Lower leg skin (tissue), 4 donors: Measurements from ENCODE around the gene NFATC2IP. TPM values are rescaled to one million over a fixed set of nuclear protein-coding genes. Genes with fewer than 3 reads are reported as not detected.

ENCODE experiments used
- DNase-seq, 2 donors: peaks; one replicate each; pipeline ENCODE4 v3.0.0-alpha.2; 2019; ENCODE audit warnings: low spot score in 2 of 2
- H3K4me3 ChIP-seq: fragments of 200-600 bp; sonication (generic); 2 replicates; pipeline ENCODE4 v1.5.1; 2017; ENCODE audit warnings: mild to moderate bottlenecking, low read depth; ENCODE audit not compliant: poor library complexity, severe bottlenecking
- CTCF ChIP-seq, 3 donors: fragments of 450-650 bp; IDR thresholded peaks; one replicate each; pipeline ENCODE4 v1.5.1; 2016; ENCODE audit warnings: antibody characterized with exemption in 3 of 3, mild to moderate bottlenecking in 3 of 3, moderate library complexity in 2 of 3
- POLR2A ChIP-seq, 2 donors: fragments of 450-650 bp; IDR thresholded peaks; one replicate each; pipeline ENCODE4 v1.6.1; 2016 to 2017; ENCODE audit warnings: antibody characterized with exemption in 2 of 2, mild to moderate bottlenecking in 1 of 2, moderate library complexity in 1 of 2
- WGBS, 2 donors: methylation state at CpG; one replicate each; pipeline ENCODE4 v1.1.5; 2018; 5-methylcytosine and 5-hydroxymethylcytosine counted together
- intact Hi-C: fragments of 100-400 bp; cut with DNase I; formaldehyde crosslinking; loops from one replicate; pipeline ENCODE4 v1.15.0; 2023; ENCODE audit warnings: low total_unique reads
- total RNA-seq, 4 donors: library from RNA; depleted of rRNA; stranded (reverse); fragments of >200 nt; gene quantifications; one replicate each; pipeline ENCODE4 v1.1.0, GENCODE V29; 2016

NFATC2IP gene
- total RNA-seq, 4 donors from 2014 or later = 22.0 to 32.8 (median 25.1) TPM

- no peak overlapping the region for H3K4me3 ChIP-seq
- no peak for DNase-seq
- WGBS, 2 donors = 92 to 95% methylated on average over 14 of the region's 14 CpGs
- intact Hi-C loops = no loop called here
- TF ChIP-seq CTCF (IDR thresholded peaks at IDR 0.05) (no peak), POLR2A (IDR thresholded peaks at IDR 0.05) (no peak)
Observed at GRCh38 chr16:28989363-28989762, 38.6 kb downstream of the NFATC2IP start.

GRCh38 chr16:28990375-28991040 is 39.8 kb downstream of the NFATC2IP start:
- intact Hi-C loops = no loop called here
- H3K4me3 ChIP-seq = no peak overlapping the region
- 84 to 89% methylated on average over 11 of the region's 11 CpGs for WGBS, 2 donors
- TF ChIP-seq POLR2A (IDR thresholded peaks at IDR 0.05) = no peak
- no peak for TF ChIP-seq CTCF (IDR thresholded peaks at IDR 0.05)
- DNase-seq = no peak

GRCh38 chr16:28991687-28992086 is 41.0 kb downstream of the NFATC2IP start:
- WGBS, 2 donors = 62 to 73% methylated on average over 8 of the region's 8 CpGs
- DNase-seq = no peak
- intact Hi-C loops = no loop called here
- no peak for TF ChIP-seq POLR2A (IDR thresholded peaks at IDR 0.05)
- no peak for TF ChIP-seq CTCF (IDR thresholded peaks at IDR 0.05)
- H3K4me3 ChIP-seq = no peak overlapping the region

GRCh38 chr16:28992496-28992895 is 41.8 kb downstream of the NFATC2IP start:
- 89 to 93% methylated on average over 10 of the region's 10 CpGs for WGBS, 2 donors
- TF ChIP-seq CTCF (IDR thresholded peaks at IDR 0.05) (no peak), POLR2A (IDR thresholded peaks at IDR 0.05) (no peak)
- intact Hi-C loops = no loop called here

GRCh38 chr16:28998837-28999236 is 48.1 kb downstream of the NFATC2IP start:
- DNase-seq = no peak
- WGBS, 2 donors = 71 to 74% methylated on average over 3 of the region's 3 CpGs
- TF ChIP-seq POLR2A (IDR thresholded peaks at IDR 0.05) (no peak), CTCF (IDR thresholded peaks at IDR 0.05) (no peak)
- intact Hi-C loops = no loop called here
- no peak overlapping the region for H3K4me3 ChIP-seq

More at GRCh38 chr16:28992496-28992895, 41.8 kb downstream of the NFATC2IP start:
- H3K4me3 ChIP-seq = no peak overlapping the region
- DNase-seq = no peak

- TF ChIP-seq POLR2A (IDR thresholded peaks at IDR 0.05) (no peak), CTCF (IDR thresholded peaks at IDR 0.05) (no peak)
- no peak overlapping the region for H3K4me3 ChIP-seq
- no peak for DNase-seq
- WGBS, 2 donors = 61 to 67% methylated on average over 4 of the region's 4 CpGs
- intact Hi-C loops = no loop called here
Observed at GRCh38 chr16:28999577-28999976, 48.8 kb downstream of the NFATC2IP start.
